ENCODE results near the gene BEND6. TPM values are rescaled to one million over a fixed set of nuclear protein-coding genes. Genes with fewer than 3 reads are reported as not detected.
"Not testable (repeated sequence)": the region's sequence is repeated elsewhere in the genome, so short reads cannot be mapped to it uniquely, and the experiment has no call there.

The BEND6 gene
- total and polyA plus RNA-seq, 2 donors (not counting 1 experiment from before 2014, with no cell fraction given): 9.7 to 12.6 TPM

DNA sequence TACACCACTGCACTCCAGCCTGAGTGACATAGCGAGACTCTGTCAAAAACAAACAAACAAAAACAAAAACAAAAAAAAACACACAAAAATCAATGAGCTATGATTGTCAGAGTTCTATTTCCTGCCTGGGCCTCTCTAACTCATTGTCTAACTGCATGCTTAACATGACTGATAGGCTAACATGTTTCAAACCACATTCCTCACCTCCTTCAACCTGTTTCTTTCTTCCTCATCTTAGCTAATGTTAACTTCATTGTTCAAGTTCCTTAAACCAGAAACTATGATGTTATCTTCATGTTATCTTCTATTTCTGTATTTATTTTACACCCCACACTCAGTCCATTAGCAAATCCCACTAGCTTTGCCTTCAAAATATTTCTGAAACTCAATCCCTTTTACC, 41.5 kb downstream of the BEND6 start:
- Histone ChIP-seq H3K36me3 (ENCODE audit: control insufficient read depth, insufficient read depth, low read length) (no peaks in the 10 kb centered on the region), H3K9ac (ENCODE audit: insufficient read depth, low read length) (no peak overlapping the region), H3K27me3 (ENCODE audit: control insufficient read depth, insufficient read depth, low read length) (no peaks in the 10 kb centered on the region), H3K4me1 (ENCODE audit: control insufficient read depth, extremely low read depth, insufficient read depth, low read length) (no peaks in the 10 kb centered on the region), H4K20me1 (ENCODE audit: control insufficient read depth, extremely low read depth, insufficient read depth, low read length) (no peaks in the 10 kb centered on the region), H3K4me2 (ENCODE audit: extremely low read depth, insufficient read depth, low read length) (no peak overlapping the region), H3K9me3 (ENCODE audit: control insufficient read depth, insufficient read depth, low read depth, low read length) (no peaks in the 10 kb centered on the region), H3K27ac (ENCODE audit: insufficient read depth, low read length) (no peak overlapping the region), H3K4me3 (replicated peaks in 1 of 4; ENCODE audit: control extremely low read depth in 1 of 4, insufficient read depth in 1 of 4, low read depth in 3 of 4, low read length in 4 of 4) (no peak overlapping the region), H2AFZ (ENCODE audit: low read length) (no peak overlapping the region), H3K79me2 (ENCODE audit: control insufficient read depth, insufficient read depth, low read length) (no peaks in the 10 kb centered on the region)
- TF ChIP-seq, protein P1, sequence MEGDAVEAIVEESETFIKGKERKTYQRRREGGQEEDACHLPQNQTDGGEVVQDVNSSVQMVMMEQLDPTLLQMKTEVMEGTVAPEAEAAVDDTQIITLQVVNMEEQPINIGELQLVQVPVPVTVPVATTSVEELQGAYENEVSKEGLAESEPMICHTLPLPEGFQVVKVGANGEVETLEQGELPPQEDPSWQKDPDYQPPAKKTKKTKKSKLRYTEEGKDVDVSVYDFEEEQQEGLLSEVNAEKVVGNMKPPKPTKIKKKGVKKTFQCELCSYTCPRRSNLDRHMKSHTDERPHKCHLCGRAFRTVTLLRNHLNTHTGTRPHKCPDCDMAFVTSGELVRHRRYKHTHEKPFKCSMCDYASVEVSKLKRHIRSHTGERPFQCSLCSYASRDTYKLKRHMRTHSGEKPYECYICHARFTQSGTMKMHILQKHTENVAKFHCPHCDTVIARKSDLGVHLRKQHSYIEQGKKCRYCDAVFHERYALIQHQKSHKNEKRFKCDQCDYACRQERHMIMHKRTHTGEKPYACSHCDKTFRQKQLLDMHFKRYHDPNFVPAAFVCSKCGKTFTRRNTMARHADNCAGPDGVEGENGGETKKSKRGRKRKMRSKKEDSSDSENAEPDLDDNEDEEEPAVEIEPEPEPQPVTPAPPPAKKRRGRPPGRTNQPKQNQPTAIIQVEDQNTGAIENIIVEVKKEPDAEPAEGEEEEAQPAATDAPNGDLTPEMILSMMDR (conservative IDR thresholded peaks at IDR 0.05 in 1 of 2, IDR thresholded peaks at IDR 0.05 in 1 of 2; ENCODE audit: low read depth in 1 of 2, low read length in 2 of 2): no peak
- TF ChIP-seq EZH2 (IDR thresholded peaks at IDR 0.05; ENCODE audit: low read length, missing control alignments): no peak
- DNase-seq (ENCODE audit: low read depth in 2 of 2): peak in 1 of 2 donors; percentile 11

DNA sequence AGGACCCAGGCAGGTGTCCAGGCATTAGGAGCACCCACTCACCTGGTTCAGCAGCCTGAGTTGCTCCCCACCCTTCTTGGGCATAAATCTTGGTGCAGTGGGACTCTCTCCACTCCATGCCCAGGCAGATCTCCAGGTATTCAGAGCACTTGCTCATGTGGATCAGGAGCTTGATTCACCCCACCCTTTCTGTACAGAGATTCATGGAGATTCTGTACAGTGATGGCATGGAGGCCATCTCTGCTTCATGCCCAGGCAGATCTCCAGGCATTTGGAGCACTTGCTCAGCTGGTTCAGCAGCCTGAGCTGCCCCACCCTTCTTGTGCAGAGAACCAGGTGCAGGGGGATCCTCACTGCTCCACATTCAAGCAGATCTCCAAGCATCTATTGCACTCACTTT, 44.1 kb downstream of the BEND6 start:
- TF ChIP-seq EZH2 (IDR thresholded peaks at IDR 0.05; ENCODE audit: low read length, missing control alignments): no peak
- TF ChIP-seq, protein P1 (conservative IDR thresholded peaks at IDR 0.05 in 1 of 2, IDR thresholded peaks at IDR 0.05 in 1 of 2; ENCODE audit: low read depth in 1 of 2, low read length in 2 of 2): no peak
- Histone ChIP-seq H3K4me2 (ENCODE audit: extremely low read depth, insufficient read depth, low read length) (no peak overlapping the region), H3K27ac (ENCODE audit: insufficient read depth, low read length) (no peak overlapping the region), H3K4me1 (ENCODE audit: control insufficient read depth, extremely low read depth, insufficient read depth, low read length) (no peaks in the 10 kb centered on the region), H3K9ac (ENCODE audit: insufficient read depth, low read length) (no peak overlapping the region), H3K79me2 (ENCODE audit: control insufficient read depth, insufficient read depth, low read length) (no peaks in the 10 kb centered on the region), H2AFZ (ENCODE audit: low read length) (no peak overlapping the region), H3K4me3 (replicated peaks in 1 of 4; ENCODE audit: control extremely low read depth in 1 of 4, insufficient read depth in 1 of 4, low read depth in 3 of 4, low read length in 4 of 4) (no peak overlapping the region), H4K20me1 (ENCODE audit: control insufficient read depth, extremely low read depth, insufficient read depth, low read length) (no peaks in the 10 kb centered on the region), H3K9me3 (ENCODE audit: control insufficient read depth, insufficient read depth, low read depth, low read length) (no peaks in the 10 kb centered on the region), H3K27me3 (ENCODE audit: control insufficient read depth, insufficient read depth, low read length) (no peaks in the 10 kb centered on the region), H3K36me3 (ENCODE audit: control insufficient read depth, insufficient read depth, low read length) (no peaks in the 10 kb centered on the region)
- no peak for DNase-seq (ENCODE audit: low read depth in 2 of 2)

DNA sequence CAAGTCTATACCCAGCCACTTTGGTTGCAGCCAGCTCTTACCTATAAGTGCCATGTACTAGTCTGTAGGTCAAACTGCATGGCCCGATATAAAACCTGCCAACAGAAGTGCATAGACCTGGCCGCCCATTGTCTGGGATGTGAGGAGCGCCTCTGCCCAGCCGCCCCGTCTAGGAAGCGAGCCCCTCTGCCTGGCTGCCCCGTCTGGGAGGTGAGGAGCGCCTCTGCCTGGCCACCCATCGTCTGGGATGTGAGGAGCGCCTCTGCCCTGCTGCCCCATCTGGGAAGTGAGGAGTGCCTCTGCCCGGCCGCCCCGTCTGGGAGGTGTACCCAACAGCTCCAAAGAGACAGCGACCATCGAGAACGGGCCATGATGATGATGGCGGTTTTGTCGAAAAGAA, 44.8 kb downstream of the BEND6 start:
- H3K4me3 ChIP-seq (replicated peaks in 1 of 4; ENCODE audit: control extremely low read depth in 1 of 4, insufficient read depth in 1 of 4, low read depth in 3 of 4, low read length in 4 of 4); H3K4me1 ChIP-seq (ENCODE audit: control insufficient read depth, extremely low read depth, insufficient read depth, low read length); H3K9ac ChIP-seq (ENCODE audit: insufficient read depth, low read length); H3K27me3 ChIP-seq (ENCODE audit: control insufficient read depth, insufficient read depth, low read length); H3K79me2 ChIP-seq (ENCODE audit: control insufficient read depth, insufficient read depth, low read length); H3K9me3 ChIP-seq (ENCODE audit: control insufficient read depth, insufficient read depth, low read depth, low read length); H3K4me2 ChIP-seq (ENCODE audit: extremely low read depth, insufficient read depth, low read length); H3K36me3 ChIP-seq (ENCODE audit: control insufficient read depth, insufficient read depth, low read length); DNase-seq (ENCODE audit: low read depth in 2 of 2); H4K20me1 ChIP-seq (ENCODE audit: control insufficient read depth, extremely low read depth, insufficient read depth, low read length); H2AFZ ChIP-seq (ENCODE audit: low read length); H3K27ac ChIP-seq (ENCODE audit: insufficient read depth, low read length): not testable (repeated sequence)
